H1 (cell line): ENCODE data around the gene THUMPD2. TPM values are rescaled to one million over a fixed set of nuclear protein-coding genes. Genes with fewer than 3 reads are reported as not detected.

Experiments
- BCL11A ChIP-seq, 2 experiments: IDR thresholded peaks; one replicate each; pipeline ENCODE4 v1.6.1; 2011; ENCODE audit warnings: low read depth in 2 of 2, low read length in 2 of 2, mild to moderate bottlenecking in 2 of 2
- BRCA1 ChIP-seq: IDR thresholded peaks from 2 replicates; pipeline ENCODE4 v1.6.1; 2012; ENCODE audit warnings: low read depth, low read length, improper control_type of control experiment
- CBX5 ChIP-seq: fragments of 300-800, 300-1000 bp; sonication (generic); IDR thresholded peaks from 2 replicates; pipeline ENCODE4 v1.7.1; 2016; ENCODE audit warnings: antibody characterized with exemption, low read length, low read depth
- CEBPB ChIP-seq: IDR thresholded peaks from 2 replicates; pipeline ENCODE4 v1.6.1; 2012; ENCODE audit warnings: low read depth, low read length
- KDM4A ChIP-seq: IDR thresholded peaks from one replicate; pipeline ENCODE4 v1.7.1; 2012; ENCODE audit warnings: low read depth, mild to moderate bottlenecking, moderate library complexity, low read length, inconsistent platforms; ENCODE audit not compliant: severe bottlenecking
- RBBP5 ChIP-seq: IDR thresholded peaks from 2 replicates; pipeline ENCODE4 v1.7.1; 2012; ENCODE audit warnings: low read depth, mild to moderate bottlenecking, inconsistent platforms, low read length, moderate library complexity, borderline replicate concordance
- RNF2 ChIP-seq: fragments of 200-900, 300-1000 bp; sonication (generic); IDR thresholded peaks from 2 replicates; pipeline ENCODE4 v1.7.1; 2016; ENCODE audit warnings: borderline replicate concordance, low read depth, mild to moderate bottlenecking, antibody characterized with exemption, low read length; ENCODE audit not compliant: poor library complexity, severe bottlenecking; ENCODE audit errors: missing control alignments
- TBP ChIP-seq: IDR thresholded peaks from 2 replicates; pipeline ENCODE4 v1.6.1; 2011; ENCODE audit warnings: low read depth, low read length, improper control_type of control experiment
- polyA plus RNA-seq, 7 experiments: library from polyadenylated mRNA; depleted of rRNA in 3 of 7; stranded (reverse) in 5 of 7; unstranded in 2 of 7; fragments of >200 nt in 5 of 7; fragments of 200-250 nt in 2 of 7; gene quantifications; 1 replicate in 5 of 7; 2 replicates in 1 of 7; 4 replicates in 1 of 7; pipeline versions ENCODE4 v1.2.1 to v1.2.3, GENCODE V29; 2011 to 2013; ENCODE audit warnings: missing spikeins in 2 of 7, mixed read lengths in 2 of 7
- total RNA-seq: library from RNA; stranded (reverse); fragmentation: NEBNext Ultra II Directional; extraction: Animal tissue kit (Norgen Biotek cat#: 25700); gene quantifications from 2 replicates; pipeline ENCODE4 v1.2.1, GENCODE V29; 2021

Gene THUMPD2
- total and polyA plus RNA-seq, 2 of the 8 experiments (the other 6 are each of a cell fraction or from before 2014, with no cell fraction given), result 8.6 to 17.0 TPM

DNA sequence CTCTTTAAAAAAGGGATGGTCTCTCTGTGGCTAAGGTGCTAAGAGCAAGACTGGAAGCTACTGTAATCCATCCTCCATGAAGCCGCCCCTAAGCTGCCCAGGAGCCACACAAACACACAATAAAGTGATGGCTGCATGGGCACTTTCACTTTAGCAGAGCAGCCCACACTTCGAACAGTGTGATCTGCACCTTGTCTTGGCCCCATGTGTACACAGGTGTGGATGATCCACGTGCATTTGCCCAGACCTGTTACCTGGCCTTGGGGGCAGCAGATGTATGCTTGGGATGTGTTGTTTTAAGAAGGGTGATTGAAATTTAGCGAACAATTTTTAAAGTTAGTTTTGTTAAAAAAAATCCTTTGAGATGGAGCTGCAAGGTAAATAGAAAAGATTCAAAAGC, 73.4 kb downstream of the THUMPD2 start (continued):
- no peak for TF ChIP-seq RNF2
- no peak for TF ChIP-seq BRCA1
- TF ChIP-seq KDM4A, result no peak
- TF ChIP-seq CEBPB, result no peak
- no peak for TF ChIP-seq TBP
- no peak for TF ChIP-seq RBBP5
- no peak for TF ChIP-seq BCL11A (IDR thresholded peaks at IDR 0.05; ENCODE audit: low read depth in 2 of 2, low read length in 2 of 2)
- TF ChIP-seq CBX5, result no peak
